ENCODE data around the gene PTX4. TPM values are rescaled to one million over a fixed set of nuclear protein-coding genes. Genes with fewer than 3 reads are reported as not detected.

Gene PTX4
- total and polyA plus RNA-seq, 2 experiments from 2014 or later = not detected

DNA sequence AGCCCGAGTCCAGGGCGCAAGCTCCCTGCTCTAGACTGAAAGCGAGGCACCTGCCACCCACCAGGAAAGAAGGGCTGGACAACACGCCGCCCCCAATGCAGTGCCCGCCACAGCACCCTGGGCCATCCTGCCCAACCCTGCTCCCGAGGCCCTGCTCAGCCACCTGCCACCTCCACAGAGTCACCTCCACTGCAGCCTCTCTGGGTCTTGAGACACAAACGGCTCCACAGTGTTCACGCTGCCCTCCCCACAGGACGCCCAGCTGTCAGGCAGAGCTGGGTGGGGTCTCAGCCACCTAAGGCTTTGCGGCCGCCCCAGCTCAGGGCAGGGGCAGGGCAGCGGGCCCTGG is 23.2 kb downstream of the PTX4 start:
- TF ChIP-seq ZNF114 (CRISPR knock-in tag; IDR thresholded peaks at IDR 0.05) (no peak), ZNF331 (CRISPR knock-in tag; IDR thresholded peaks at IDR 0.05; ENCODE audit: low read depth) (no peak)
- Histone ChIP-seq H3K4me2 (no peak overlapping the region), H3K36me3 (ENCODE audit: insufficient read depth) (no peaks in the 10 kb centered on the region), H3K27ac (ENCODE audit: low read depth) (no peak overlapping the region), H3K27me3 (ENCODE audit: insufficient read depth) (no peaks in the 10 kb centered on the region), H3K79me2 (replicated peaks; ENCODE audit: insufficient read depth) (peaks cover 37% of the 10 kb centered on the region), H2AFZ (no peak overlapping the region), H3F3A (replicated peaks; ENCODE audit: low read depth) (no peaks in the 10 kb centered on the region), H3K9me2 (ENCODE audit: insufficient read depth) (no peaks in the 10 kb centered on the region), H4K20me1 (replicated peaks; ENCODE audit: insufficient read depth) (peaks cover 22% of the 10 kb centered on the region), H3K4me1 (ENCODE audit: insufficient read depth) (no peaks in the 10 kb centered on the region), H3K4me3 (no peak overlapping the region)
- no peaks in the 10 kb centered on the region for H3K9me3 Mint-ChIP-seq
- peaks cover 3% of the 10 kb centered on the region for H3K36me3 Mint-ChIP-seq (ENCODE audit: low read depth)
- no peak for DNase-seq (ENCODE audit: low spot score)
- peaks cover 3% of the 10 kb centered on the region; the same call in 1 of the 3 replicates for H3K4me1 Mint-ChIP-seq
- no peak overlapping the region for H3K4me3 Mint-ChIP-seq
- H3K27ac Mint-ChIP-seq = no peak overlapping the region
- H3K27me3 Mint-ChIP-seq (ENCODE audit: insufficient read depth, low read depth, poor library complexity) = no peaks in the 10 kb centered on the region
- ATAC-seq = no peak

DNA sequence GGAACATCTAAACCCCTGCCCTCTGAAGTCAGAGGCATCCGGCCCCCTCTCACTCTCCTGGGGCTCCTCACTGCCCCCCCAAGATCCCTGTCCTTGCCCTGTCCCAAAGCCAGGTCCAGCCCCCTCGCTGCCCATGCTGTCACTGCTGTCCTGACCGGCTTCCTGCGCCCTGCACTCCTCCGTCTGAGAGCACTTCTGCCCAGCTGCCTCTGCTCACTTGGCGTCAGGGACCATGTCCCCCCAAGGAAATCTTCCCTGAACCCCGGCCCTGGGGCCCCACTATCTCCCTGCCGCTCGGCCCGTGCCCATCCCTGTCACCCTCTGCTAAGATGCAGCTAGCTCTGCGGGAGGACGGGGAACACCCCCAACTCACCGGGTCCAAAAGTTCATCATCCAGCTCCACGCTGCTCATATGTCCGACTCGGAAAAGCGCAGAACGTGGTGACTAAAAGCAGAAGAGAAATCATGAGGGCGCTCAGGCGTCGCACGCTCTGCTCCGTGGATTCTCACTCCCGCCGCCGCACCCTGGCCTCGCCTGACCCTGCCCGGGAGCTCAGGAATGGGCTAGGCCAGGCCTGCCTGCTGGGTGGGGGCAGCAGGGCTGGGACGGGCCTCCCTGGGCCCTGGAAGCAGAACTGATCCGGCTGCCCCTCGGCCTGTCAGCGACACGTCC is 23.7 kb downstream of the PTX4 start:
- Mint-ChIP-seq H3K4me1 (peaks cover 3% of the 10 kb centered on the region; the same call in 1 of the 3 replicates), H3K27ac (no peak overlapping the region), H3K4me3 (no peak overlapping the region), H3K9me3 (no peaks in the 10 kb centered on the region), H3K27me3 (ENCODE audit: insufficient read depth, low read depth, poor library complexity) (no peaks in the 10 kb centered on the region), H3K36me3 (ENCODE audit: low read depth) (peaks cover 5% of the 10 kb centered on the region)
- Histone ChIP-seq H2AFZ (no peak overlapping the region), H3K4me3 (no peak overlapping the region), H3K9me2 (ENCODE audit: insufficient read depth) (no peaks in the 10 kb centered on the region), H3K27ac (ENCODE audit: low read depth) (no peak overlapping the region), H3K79me2 (replicated peaks; ENCODE audit: insufficient read depth) (peaks cover 32% of the 10 kb centered on the region), H4K20me1 (replicated peaks; ENCODE audit: insufficient read depth) (peaks cover 20% of the 10 kb centered on the region), H3K4me2 (no peak overlapping the region), H3K27me3 (ENCODE audit: insufficient read depth) (no peaks in the 10 kb centered on the region), H3K36me3 (ENCODE audit: insufficient read depth) (no peaks in the 10 kb centered on the region), H3F3A (replicated peaks; ENCODE audit: low read depth) (no peaks in the 10 kb centered on the region), H3K4me1 (ENCODE audit: insufficient read depth) (no peaks in the 10 kb centered on the region)
- ATAC-seq (no peak), DNase-seq (ENCODE audit: low spot score) (no peak)
- TF ChIP-seq, protein P1, sequence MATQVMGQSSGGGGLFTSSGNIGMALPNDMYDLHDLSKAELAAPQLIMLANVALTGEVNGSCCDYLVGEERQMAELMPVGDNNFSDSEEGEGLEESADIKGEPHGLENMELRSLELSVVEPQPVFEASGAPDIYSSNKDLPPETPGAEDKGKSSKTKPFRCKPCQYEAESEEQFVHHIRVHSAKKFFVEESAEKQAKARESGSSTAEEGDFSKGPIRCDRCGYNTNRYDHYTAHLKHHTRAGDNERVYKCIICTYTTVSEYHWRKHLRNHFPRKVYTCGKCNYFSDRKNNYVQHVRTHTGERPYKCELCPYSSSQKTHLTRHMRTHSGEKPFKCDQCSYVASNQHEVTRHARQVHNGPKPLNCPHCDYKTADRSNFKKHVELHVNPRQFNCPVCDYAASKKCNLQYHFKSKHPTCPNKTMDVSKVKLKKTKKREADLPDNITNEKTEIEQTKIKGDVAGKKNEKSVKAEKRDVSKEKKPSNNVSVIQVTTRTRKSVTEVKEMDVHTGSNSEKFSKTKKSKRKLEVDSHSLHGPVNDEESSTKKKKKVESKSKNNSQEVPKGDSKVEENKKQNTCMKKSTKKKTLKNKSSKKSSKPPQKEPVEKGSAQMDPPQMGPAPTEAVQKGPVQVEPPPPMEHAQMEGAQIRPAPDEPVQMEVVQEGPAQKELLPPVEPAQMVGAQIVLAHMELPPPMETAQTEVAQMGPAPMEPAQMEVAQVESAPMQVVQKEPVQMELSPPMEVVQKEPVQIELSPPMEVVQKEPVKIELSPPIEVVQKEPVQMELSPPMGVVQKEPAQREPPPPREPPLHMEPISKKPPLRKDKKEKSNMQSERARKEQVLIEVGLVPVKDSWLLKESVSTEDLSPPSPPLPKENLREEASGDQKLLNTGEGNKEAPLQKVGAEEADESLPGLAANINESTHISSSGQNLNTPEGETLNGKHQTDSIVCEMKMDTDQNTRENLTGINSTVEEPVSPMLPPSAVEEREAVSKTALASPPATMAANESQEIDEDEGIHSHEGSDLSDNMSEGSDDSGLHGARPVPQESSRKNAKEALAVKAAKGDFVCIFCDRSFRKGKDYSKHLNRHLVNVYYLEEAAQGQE (IDR thresholded peaks at IDR 0.05; ENCODE audit: unreplicated experiment) = no peak
- TF ChIP-seq STAT1 (IDR thresholded peaks at IDR 0.05; ENCODE audit: unreplicated experiment) = no peak
- TF ChIP-seq CREB1 (CRISPR knock-in tag; IDR thresholded peaks at IDR 0.05; ENCODE audit: low read depth) = no peak
- no peak for TF ChIP-seq POLR2AphosphoS5 (IDR thresholded peaks at IDR 0.05; ENCODE audit: low read depth)
